Uterus (tissue), 4 donors: ENCODE results near the gene PI4K2B. TPM values are rescaled to one million over a fixed set of nuclear protein-coding genes. Genes with fewer than 3 reads are reported as not detected.
"Not testable (repeated sequence)": the region's sequence is repeated elsewhere in the genome, so short reads cannot be mapped to it uniquely, and the experiment has no call there.

Source experiments
- DNase-seq, 2 donors: peaks; one replicate each; pipeline ENCODE4 v3.0.0-alpha.2; 2019 to 2020
- H3K27ac ChIP-seq, 2 donors: fragments of 200-600 bp; sonication (generic); 1 replicate in 1 of 2; 2 replicates in 1 of 2; pipeline ENCODE4 v1.5.1; 2016 to 2018
- H3K27me3 ChIP-seq, 2 donors: fragments of 200-600 bp; sonication (generic); one replicate each; pipeline ENCODE4 v1.5.1; 2018 to 2019; ENCODE audit warnings: control low read depth in 1 of 2
- H3K36me3 ChIP-seq, 2 donors: fragments of 200-600 bp; sonication (generic); one replicate each; pipeline ENCODE4 v1.5.1; 2019; ENCODE audit warnings: control low read depth in 1 of 2
- H3K4me1 ChIP-seq, 2 donors: fragments of 200-600 bp; sonication (generic); one replicate each; pipeline ENCODE4 v1.5.1; 2018 to 2019; ENCODE audit warnings: control low read depth in 1 of 2
- H3K4me3 ChIP-seq, 2 donors: fragments of 200-600 bp; sonication (generic); 1 replicate in 1 of 2; 2 replicates in 1 of 2; pipeline ENCODE4 v1.5.1; 2018 to 2019; ENCODE audit warnings: mild to moderate bottlenecking in 1 of 2
- H3K9me3 ChIP-seq, 2 donors: fragments of 200-600 bp; sonication (generic); one replicate each; pipeline ENCODE4 v1.5.1; 2019; ENCODE audit warnings: control low read depth in 1 of 2
- CTCF ChIP-seq, 4 experiments: fragments of 200-600 bp in 2 of 4; fragments of 450-650 bp in 2 of 4; sonication (generic) in 2 of 4; IDR thresholded peaks; one replicate each; pipeline ENCODE4 v1.5.1; 2016 to 2019; ENCODE audit warnings: antibody characterized with exemption in 4 of 4, mild to moderate bottlenecking in 2 of 4, moderate library complexity in 1 of 4
- POLR2A ChIP-seq, 2 donors: fragments of 450-650 bp; IDR thresholded peaks; one replicate each; pipeline ENCODE4 v1.6.1; 2016; ENCODE audit warnings: antibody characterized with exemption in 2 of 2, mild to moderate bottlenecking in 1 of 2, moderate library complexity in 1 of 2
- intact Hi-C: fragments of 100-400 bp; cut with DNase I; formaldehyde crosslinking; loops from one replicate; pipeline ENCODE4 v1.15.1; 2023; ENCODE audit warnings: low total_unique reads
- total RNA-seq, 4 donors: library from RNA; depleted of rRNA in 3 of 4; stranded (reverse); fragments of >200 nt in 3 of 4; gene quantifications; one replicate each; pipeline versions ENCODE4 v1.1.0 to v1.2.4, GENCODE V29; 2014 to 2023
- donor health status: DM: yes; HTN: yes; CAD: no.

Gene PI4K2B
- total RNA-seq, 4 donors from 2014 or later: 2.8 to 27.4 (median 18.2) TPM

- H3K27ac ChIP-seq: no peak overlapping the region
- TF ChIP-seq CTCF (IDR thresholded peaks at IDR 0.05) (no peak), POLR2A (IDR thresholded peaks at IDR 0.05) (no peak)
- peaks cover 0 to 6% of the 10 kb centered on the region in 2 donors for H3K9me3 ChIP-seq
- no peak overlapping the region for H3K4me3 ChIP-seq
- no peak for DNase-seq
- no peaks in the 10 kb centered on the region for H3K36me3 ChIP-seq
- no peaks in the 10 kb centered on the region for H3K4me1 ChIP-seq
- intact Hi-C loops: no loop called here
- H3K27me3 ChIP-seq: no peaks in the 10 kb centered on the region
These were observed 24.1 kb upstream of the PI4K2B start for GRCh38 chr4:25209702-25210101.

GRCh38 chr4:25211721-25212120, 22.1 kb upstream of the PI4K2B start:
- TF ChIP-seq POLR2A (IDR thresholded peaks at IDR 0.05) (no peak), CTCF (IDR thresholded peaks at IDR 0.05) (no peak)
- Histone ChIP-seq H3K27me3 (no peaks in the 10 kb centered on the region), H3K27ac (no peak overlapping the region), H3K4me3 (no peak overlapping the region), H3K4me1 (no peaks in the 10 kb centered on the region), H3K9me3 (peaks cover 0 to 6% of the 10 kb centered on the region in 2 donors), H3K36me3 (no peaks in the 10 kb centered on the region)
- intact Hi-C loops: no loop called here
- DNase-seq: no peak

- H3K36me3 ChIP-seq: no peaks in the 10 kb centered on the region
- H3K4me1 ChIP-seq: no peaks in the 10 kb centered on the region
- H3K27me3 ChIP-seq: no peaks in the 10 kb centered on the region
- no peak overlapping the region for H3K27ac ChIP-seq
- H3K4me3 ChIP-seq: no peak overlapping the region
- TF ChIP-seq POLR2A (IDR thresholded peaks at IDR 0.05) (no peak), CTCF (IDR thresholded peaks at IDR 0.05) (no peak)
- H3K9me3 ChIP-seq: peaks cover 0 to 6% of the 10 kb centered on the region in 2 donors
- intact Hi-C loops: no loop called here
- DNase-seq: no peak
These were observed 21.0 kb upstream of the PI4K2B start for GRCh38 chr4:25212822-25213221.

GRCh38 chr4:25213347-25213979, 20.4 kb upstream of the PI4K2B start:
- DNase-seq: no peak
- intact Hi-C loops: no loop called here
- Histone ChIP-seq H3K4me1 (no peaks in the 10 kb centered on the region), H3K27me3 (no peaks in the 10 kb centered on the region), H3K36me3 (no peaks in the 10 kb centered on the region), H3K27ac (no peak overlapping the region), H3K9me3 (peaks cover 0 to 6% of the 10 kb centered on the region in 2 donors), H3K4me3 (no peak overlapping the region)
- TF ChIP-seq POLR2A (IDR thresholded peaks at IDR 0.05) (no peak), CTCF (IDR thresholded peaks at IDR 0.05) (no peak)

- H3K27ac ChIP-seq, H3K4me3 ChIP-seq, H3K27me3 ChIP-seq, H3K4me1 ChIP-seq, H3K9me3 ChIP-seq, intact Hi-C loops, DNase-seq, H3K36me3 ChIP-seq: not testable (repeated sequence)
These were observed 19.1 kb upstream of the PI4K2B start for GRCh38 chr4:25214750-25215149.

- Histone ChIP-seq H3K27ac (no peak overlapping the region), H3K9me3 (peaks cover 0 to 6% of the 10 kb centered on the region in 2 donors), H3K4me3 (no peak overlapping the region), H3K36me3 (no peaks in the 10 kb centered on the region), H3K4me1 (no peaks in the 10 kb centered on the region), H3K27me3 (no peaks in the 10 kb centered on the region)
- no peak for DNase-seq
- intact Hi-C loops: no loop called here
- no peak for TF ChIP-seq CTCF (IDR thresholded peaks at IDR 0.05)
- no peak for TF ChIP-seq POLR2A (IDR thresholded peaks at IDR 0.05)
These were observed 18.3 kb upstream of the PI4K2B start for GRCh38 chr4:25215511-25215910.
